Measurements from ENCODE around the gene COL8A2.
A peak's percentile ranks its signal among the peaks of the same experiment; 100 is the strongest.

Gene COL8A2

GRCh38 chr1:36157115-36157903 lies 32.3 kb upstream of the COL8A2 start:
- no peak for TF ChIP-seq CTCF (IDR thresholded peaks at IDR 0.05; ENCODE audit: control insufficient read depth, insufficient read depth, low read depth, low read length, missing control alignments)
- H3K4me3 ChIP-seq (ENCODE audit: control insufficient read depth, low read depth, low read length) = peak overlapping the region; percentile 99
- no peak for DNase-seq (ENCODE audit: low read depth)

GRCh38 chr1:36156329-36157114 lies 31.5 kb upstream of the COL8A2 start:
- DNase-seq (ENCODE audit: low read depth) = no peak
- H3K4me3 ChIP-seq (ENCODE audit: control insufficient read depth, low read depth, low read length) = peak overlapping the region; percentile 99

GRCh38 chr1:36155408-36156328 lies 30.6 kb upstream of the COL8A2 start, which contains the start of gene MAP7D1:
TSS of gene MAP7D1 (plus strand) at chr1:36156160. CDS start at chr1:36156418, 258 bp downstream.
- no peak for DNase-seq (ENCODE audit: low read depth)
- peak within 1 kb of the TSS; percentile 99 for H3K4me3 ChIP-seq (ENCODE audit: control insufficient read depth, low read depth, low read length)
- TF ChIP-seq CTCF (IDR thresholded peaks at IDR 0.05; ENCODE audit: control insufficient read depth, insufficient read depth, low read depth, low read length, missing control alignments) = no peak

More at GRCh38 chr1:36156329-36157114, 31.5 kb upstream of the COL8A2 start:
- no peak for TF ChIP-seq CTCF (IDR thresholded peaks at IDR 0.05; ENCODE audit: control insufficient read depth, insufficient read depth, low read depth, low read length, missing control alignments)

DNA sequence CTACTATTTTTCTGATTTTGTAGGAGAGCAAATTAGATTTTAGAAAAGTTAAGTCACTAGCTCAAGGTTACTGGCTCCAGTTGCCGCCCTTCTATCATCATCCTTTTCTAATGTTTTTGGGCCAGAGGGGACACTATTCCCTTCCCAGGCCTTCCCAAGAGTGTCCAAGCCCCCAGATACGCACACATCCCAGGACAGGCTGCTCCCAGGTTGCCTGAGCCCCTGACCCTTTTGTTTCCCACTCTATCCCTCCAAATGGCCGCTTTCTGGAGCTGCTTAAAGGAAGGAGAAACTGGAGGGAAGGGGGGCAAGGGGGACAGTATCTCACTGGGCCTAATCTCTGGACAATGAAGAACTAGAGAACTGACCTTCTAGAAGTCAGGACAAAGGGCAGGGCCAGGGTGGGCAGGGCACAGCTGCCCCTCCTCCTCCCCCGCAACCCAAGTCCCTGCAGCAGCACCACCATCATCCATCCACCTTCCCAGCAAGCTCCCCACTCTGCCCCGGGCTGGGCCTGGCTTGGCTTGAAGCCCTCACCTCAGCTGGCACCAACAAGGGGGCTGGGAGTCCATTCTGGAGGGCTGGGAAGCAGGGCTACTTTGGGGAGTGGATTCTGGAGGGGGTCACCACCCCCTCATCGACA lies 29.9 kb upstream of the COL8A2 start:
- H3K4me3 ChIP-seq (ENCODE audit: control insufficient read depth, low read depth, low read length) = peak overlapping the region; percentile 99
- DNase-seq (ENCODE audit: low read depth) = no peak
- TF ChIP-seq CTCF (IDR thresholded peaks at IDR 0.05; ENCODE audit: control insufficient read depth, insufficient read depth, low read depth, low read length, missing control alignments) = no peak

DNA sequence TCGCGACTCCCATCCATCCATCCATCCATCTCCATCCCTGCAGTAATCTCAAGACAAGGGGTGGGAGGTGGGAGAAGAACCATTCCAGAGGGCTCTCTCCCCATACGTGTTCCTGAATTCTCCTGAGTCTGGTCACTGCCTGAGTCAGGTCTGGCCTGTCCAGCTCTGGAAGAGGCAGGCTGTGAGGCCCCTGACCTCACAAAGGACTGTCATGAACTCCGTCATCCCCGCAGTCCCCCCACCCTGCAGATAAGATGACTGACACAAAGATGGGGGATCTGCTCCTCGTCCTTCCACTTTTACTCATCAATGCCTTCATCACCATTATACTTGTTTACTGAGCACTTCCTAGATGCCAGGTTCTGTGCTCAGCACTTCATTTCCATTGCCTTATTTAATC lies 29.3 kb upstream of the COL8A2 start:
- TF ChIP-seq CTCF (IDR thresholded peaks at IDR 0.05; ENCODE audit: control insufficient read depth, insufficient read depth, low read depth, low read length, missing control alignments) = no peak
- no peak for DNase-seq (ENCODE audit: low read depth)
- H3K4me3 ChIP-seq (ENCODE audit: control insufficient read depth, low read depth, low read length) = no peak overlapping the region

Measured in AG09309 (cell line).